ENCODE measurements around the gene NFIC. TPM values are rescaled to one million over a fixed set of nuclear protein-coding genes. Genes with fewer than 3 reads are reported as not detected.

Gene NFIC
- total RNA-seq, 1 donor from 2014 or later = 11.9 TPM

DNA sequence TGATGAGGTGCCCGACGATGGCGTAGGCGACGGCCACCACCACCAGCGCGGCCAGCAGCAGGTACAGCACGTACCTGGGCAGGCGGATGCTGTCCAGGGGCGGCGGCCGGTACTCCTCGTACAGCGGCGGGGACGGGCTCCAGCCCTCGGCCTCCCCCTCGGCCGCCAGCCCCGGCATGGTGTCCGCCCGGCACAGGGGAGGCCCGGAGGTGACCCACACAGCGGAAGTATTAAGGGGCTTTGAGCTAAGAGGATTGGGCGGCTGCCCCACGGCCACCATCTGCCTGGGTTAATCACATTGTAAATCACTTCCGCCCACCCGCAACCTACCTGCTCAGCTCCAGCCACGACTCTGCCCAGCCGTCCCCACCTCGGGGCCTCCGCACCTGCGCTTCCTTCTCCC lies 116.8 kb downstream of the NFIC start, which contains the start of gene SMIM44:
TSS of gene SMIM44 (minus strand) at position 216 of the 403 bp plus-strand sequence. CDS start at position 178, 38 bp downstream.
- DNase-seq (ENCODE audit: low read depth in 2 of 2) = no peak

DNA sequence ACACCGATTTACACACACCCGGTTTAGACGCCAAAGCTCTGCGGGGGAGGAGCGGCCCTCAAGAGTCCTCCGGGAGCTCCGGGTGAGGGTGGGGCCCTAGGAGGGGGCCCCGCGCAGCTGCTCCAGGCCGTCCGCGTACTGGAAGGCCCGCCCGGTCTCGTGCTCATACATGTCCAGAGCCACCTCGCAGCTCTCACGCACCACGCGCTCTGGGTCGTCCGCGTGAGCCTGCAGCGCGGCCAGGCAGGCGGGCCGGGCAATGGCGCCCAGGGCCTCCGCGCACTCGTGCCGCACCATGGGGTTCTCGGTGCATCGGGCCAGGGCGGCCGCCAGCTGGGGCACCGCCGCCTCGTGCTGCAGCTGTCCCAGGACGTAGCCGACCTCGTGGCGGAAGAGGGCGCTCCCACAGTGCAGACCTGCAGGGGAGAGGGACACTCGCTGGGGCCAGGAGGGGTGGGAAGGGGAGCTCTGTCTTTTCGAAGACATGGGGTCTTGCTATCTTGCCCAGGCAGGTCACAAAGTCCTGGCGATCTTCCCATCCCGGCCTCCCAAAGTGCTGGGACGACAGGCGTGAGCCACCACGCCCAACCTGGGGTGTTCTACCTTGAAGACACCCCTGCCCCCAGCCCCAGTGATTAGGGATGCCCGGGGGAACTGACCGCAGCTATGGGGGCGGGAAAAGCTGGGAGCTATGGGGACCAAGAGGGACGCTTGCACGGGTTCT lies 125.2 kb downstream of the NFIC start:
- DNase-seq (ENCODE audit: low read depth in 2 of 2) = no peak

DNA sequence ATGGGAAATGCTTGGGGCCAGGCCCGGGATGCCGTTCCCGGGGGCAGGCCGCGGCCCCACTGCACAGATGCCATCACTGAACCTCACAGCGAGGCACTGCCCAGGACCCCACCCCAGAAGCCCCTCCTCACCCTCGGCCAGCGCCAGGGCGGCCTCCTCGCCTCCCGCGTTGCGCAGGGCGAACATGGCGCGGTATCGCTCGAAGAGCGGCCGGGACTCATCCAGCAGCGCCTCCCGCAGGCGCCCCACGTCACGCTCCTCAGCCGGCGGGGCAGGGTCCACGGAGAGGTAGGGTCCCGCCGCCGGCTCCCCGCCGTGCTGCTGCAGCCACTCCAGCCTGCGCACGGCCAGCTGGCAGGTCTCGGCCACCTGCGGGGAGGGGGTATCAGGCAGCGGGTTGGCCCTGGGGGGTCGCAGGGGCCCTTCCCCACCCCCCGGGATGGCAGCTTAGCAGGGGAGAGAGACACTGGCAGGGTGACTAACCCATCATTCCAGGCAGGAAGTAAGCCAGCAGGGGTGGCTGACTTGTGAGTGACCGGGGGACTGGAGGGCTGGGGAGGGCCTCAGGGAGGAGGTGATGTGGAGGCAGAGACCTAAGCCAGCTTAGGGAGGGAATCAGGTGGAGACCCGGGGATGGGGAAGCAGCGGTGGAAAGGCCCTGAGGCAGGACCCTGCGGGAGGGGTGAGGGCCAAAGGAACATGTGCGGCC lies 125.9 kb downstream of the NFIC start:
- no peak for DNase-seq (ENCODE audit: low read depth in 2 of 2)

DNA sequence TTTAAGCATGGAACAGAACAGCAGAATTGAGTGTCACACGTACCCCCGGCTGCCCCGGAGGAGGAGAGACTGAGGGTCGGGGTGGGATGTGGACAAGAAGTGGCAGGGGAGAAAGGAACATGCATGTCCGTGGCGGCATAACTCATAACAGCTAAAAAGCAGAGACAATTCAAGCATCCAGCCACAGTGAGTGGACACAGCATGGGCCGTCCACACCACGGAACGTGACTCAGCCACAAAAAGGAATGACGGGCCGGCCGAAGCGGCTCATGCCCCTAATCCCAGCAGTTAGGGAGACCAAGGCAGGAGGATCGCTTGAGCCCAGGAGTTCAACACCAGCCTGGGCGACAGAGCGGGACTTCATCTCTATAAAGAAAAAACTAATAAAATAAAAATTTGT lies 126.5 kb downstream of the NFIC start:
- DNase-seq (ENCODE audit: low read depth in 2 of 2) = no peak

DNA sequence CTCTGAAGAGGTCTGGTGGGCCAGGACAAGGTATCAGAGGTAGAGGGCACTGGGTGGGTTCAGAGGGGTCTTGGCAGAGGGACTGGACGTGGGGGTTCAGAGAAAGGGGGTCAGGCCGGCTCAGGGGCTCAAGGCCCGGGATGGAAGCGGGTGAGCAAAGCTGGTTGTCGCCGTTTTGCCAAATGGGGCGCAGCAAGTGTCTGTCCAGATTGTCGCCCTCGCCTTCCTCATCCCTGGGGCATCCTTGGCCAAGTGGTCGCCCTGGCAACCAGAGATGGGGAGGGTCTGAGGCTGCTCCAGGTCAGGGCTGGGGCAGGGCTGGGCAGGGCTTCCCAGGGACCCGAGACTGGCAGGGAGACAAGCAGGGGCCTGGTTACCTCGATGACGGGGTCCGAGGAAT lies 127.3 kb downstream of the NFIC start:
- DNase-seq (ENCODE audit: low read depth in 2 of 2) = no peak

DNA sequence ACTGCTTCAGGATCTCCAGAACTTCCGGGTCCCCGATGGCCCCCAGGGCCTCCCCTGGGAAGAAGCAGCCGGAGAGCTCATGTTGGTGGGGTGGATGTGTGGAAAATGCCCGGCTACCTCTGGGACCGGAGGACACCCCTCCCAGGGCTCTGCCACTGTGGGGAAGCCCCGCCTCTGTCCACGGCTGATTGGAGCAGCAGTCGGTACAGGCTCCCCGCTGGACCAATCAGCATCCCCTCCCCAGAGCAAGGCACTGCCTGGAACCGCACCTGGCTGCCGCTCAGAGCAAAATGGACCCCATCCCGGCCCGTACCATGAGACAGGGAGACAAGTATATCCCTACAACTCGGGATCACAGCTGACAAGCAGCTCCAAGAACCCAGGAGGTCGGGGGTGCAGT lies 127.7 kb downstream of the NFIC start:
- no peak for DNase-seq (ENCODE audit: low read depth in 2 of 2)

DNA sequence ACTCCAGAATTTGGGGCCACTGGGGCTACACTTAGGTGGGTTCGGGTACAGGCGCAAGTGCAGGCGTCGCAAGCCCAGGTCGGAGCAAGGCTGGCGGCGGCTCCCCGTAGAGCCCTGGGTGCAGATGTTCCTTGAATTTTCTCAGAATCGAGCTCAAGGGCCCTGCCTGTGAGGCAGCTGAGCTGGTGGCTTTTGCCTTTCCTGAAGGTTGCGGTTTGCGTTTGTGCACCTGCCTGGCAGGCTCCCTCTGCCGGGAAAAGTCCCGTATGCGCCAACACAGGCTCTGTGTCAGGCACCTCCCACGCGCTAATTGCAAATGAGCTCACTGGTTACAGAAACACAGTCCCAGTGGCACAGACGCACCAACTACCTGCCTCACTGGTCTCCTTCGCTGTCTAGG lies 128.2 kb downstream of the NFIC start:
- no peak for DNase-seq (ENCODE audit: low read depth in 2 of 2)

DNA sequence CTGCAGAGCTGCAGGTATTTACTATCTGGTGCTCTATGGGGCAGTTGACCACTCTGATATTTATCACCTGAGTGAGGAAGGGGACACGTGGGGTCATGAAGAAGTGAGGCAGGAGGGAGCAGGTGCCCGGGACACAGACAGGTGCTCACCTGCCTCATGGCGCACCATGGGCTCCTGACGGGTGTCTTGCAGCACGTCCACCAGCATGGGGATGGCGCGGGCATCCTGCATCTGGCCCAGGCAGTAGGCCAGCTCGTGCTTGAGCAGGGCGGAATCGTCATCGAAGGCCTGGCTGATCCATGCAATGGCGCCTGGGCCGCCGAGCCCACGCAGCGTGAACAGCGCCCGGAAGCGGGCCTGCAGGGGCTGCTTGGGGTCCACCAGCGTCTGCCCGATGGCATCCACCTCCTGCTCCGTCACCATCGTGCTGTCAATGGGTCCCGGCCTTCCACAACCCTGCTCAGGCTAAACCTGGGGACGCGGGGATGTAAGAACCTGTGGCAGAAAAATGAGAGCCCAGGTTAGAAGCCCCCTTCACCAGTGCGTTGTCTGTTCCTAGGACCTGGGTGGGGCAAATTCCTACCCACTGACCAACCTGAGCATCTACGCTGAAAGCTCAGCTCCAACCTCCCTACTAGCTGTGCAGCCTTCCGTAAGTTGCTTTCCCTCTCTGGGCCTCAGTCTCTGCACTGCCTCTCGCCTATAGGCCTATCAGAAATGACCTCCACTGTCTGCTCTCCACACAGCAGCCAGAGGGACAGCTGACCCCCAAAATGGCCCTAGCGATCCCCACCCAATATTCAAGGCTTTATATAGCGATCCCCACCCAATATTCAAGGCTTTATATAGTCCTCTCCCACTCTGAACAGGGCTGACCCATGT lies 130.2 kb downstream of the NFIC start:
- DNase-seq (ENCODE audit: low read depth in 2 of 2) = no peak

DNA sequence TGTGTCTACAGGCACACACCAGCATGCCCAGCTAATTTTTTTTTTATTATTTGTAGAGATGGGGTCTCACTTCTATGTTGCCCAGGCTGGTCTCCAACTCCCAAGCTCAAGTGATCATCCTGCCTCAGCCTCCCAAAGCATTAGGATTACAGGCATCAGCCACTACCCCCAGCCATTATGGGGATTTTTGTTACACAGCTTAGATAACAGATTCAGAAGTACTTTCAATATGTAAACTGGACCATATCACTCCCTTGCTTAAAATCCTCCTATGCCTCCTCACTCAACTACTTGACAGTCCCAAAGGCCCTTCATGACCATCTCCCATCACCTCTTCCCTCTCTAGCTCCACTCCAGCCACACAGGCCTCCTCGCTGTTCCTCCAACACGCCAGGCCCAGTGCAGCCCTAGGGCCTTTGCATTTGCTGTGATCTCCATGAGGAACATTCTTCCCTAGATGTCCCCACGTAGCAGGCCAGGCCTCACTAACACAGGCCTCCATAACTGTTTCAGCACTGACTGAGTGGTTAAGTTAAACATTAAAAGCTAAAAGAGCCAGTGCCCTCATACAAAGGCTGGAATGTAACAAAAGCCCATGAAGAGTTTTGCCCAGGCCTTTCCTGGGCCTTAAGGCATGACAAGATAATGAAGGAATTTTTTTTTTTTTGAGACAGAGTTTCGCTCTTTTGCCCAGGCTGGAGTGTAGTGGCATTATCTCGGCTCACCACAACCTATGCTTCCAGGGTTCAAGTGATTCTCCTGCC lies 131.6 kb downstream of the NFIC start:
- DNase-seq (ENCODE audit: low read depth in 2 of 2) = no peak

DNA sequence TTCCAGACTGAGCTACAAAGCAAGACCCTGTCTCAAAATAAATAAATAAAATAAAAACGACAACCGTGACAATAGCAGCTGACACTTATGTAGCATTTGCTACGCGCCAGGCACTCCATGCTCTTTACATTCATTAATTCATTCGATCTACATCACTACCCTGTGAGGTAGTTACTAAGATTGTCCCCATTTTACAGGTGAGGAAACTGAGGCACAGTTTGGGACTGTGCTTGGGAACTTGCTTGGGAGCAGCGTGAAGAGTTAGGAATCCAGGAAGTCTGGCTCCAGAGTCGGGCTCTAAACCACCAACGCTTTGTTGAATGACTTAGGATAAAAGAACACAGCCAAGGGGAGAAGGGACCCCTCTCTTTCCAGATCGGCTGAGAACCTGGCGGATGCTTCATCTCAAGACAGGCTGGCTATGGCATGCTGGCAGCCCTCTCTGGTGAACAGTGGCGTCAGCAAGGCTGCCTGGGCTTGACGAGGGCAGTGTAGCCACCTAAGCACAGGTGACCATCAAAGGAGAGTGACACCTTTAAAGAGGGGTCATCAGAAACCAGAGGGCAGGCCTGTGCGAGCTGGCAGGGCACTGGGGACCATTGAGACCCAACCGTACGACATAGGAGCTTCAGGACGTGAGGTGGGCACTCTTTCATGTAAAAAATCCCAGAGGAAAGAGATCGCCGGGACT lies 133.5 kb downstream of the NFIC start:
- DNase-seq (ENCODE audit: low read depth in 2 of 2) = no peak

DNA sequence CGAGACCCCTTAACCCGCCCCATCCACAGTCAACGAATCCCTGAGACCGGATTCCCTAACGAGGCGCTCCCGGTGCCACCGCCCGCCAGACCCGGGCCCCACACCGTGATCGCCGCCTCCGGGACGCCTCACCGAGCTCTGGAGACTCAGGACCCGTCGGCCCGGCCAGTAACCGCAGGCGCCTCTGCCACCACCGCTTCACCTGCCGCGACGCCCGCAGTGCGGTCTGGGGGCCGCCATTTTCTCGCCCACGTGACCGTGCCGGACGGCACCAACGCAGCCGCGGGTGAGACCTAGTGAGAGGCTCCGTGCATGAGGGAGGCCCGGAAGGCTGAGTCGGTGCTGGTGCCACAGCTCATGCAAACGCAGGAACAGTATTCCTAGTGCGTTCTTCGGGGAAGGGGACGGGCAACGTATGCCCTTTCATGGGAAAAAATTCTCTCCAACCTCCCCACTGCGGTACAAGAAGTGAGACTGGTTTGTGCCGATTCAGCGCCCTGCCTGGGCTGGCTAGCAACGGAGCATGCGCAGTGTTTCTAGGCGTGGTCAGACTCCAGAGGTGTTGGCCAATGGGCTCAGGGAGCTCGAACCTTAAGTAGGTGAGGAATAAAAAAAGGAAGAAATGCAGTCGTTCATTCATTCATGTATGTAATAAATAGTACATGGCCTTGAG lies 134.2 kb downstream of the NFIC start, which contains the start of gene DOHH:
TSS of gene DOHH (minus strand) at position 246 of the 673 bp plus-strand sequence. CDS start 3,860 bp downstream, outside the sequence.
- peak; percentile 95 to 96 for DNase-seq (ENCODE audit: low read depth in 2 of 2)

DNA sequence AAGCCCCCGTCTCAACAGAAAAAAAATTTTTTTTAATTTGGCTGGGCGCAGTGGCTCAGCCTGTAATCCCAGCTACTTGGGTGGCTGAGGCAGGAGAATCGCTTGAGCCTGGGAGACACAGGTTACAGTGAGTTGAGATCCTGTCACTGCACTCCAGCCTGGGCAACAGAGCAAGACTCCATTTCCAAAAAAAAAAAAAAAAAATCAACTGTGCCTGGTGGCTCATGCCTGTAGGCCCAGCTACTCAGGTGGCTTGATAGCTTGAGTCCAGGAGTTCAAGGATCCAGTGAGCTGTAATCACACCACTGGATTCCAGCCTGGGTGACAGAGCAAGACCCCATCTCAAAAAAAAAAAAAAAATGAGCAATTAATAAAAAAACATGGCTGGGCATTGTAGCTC lies 135.4 kb downstream of the NFIC start:
- DNase-seq (ENCODE audit: low read depth in 2 of 2) = no peak

DNA sequence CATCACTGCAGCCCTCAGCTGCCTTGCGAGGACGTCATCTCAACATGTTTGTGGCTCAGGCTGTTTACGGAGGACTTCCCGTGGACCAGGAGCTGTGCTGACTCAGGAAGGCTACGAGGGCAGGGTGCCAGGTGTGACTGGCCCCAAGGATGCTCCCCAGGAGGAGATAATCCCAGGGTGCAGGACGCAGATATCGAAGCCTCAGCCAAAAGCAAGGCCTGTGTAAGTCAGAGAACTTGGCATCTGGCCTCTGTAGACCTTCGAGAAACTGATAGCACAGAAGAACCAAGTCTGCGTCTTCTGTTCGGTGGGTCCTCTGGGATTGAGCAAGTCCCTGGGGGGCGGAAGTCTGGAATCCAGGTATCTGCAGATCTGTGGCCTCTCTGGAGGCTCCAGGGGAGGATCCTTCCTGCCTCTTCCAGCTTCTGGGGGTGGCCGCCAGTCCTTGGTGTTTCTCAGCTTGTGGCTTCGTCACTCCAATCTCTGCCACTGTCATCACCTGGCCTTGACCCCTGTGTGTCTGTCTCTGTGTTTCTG lies 136.7 kb downstream of the NFIC start:
- no peak for DNase-seq (ENCODE audit: low read depth in 2 of 2)

DNA sequence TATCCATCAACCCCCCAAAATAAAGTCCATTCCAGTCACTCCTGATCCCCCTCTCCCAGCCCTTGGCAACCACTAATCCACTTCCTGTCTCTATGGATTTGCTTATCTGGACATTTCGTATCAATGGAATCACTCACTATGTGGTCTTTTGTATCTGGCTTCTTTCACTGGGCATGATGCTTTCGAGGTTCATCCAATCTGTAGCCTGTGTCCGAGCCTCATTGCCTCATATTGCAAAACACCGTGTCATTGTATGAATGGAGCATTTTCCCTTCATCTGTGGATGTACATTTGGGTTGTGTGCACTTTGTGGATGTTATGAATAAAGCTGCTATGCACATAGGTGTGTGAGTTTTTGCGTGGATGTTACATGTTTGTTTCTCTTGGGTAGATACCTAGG lies 138.4 kb downstream of the NFIC start:
- DNase-seq (ENCODE audit: low read depth in 2 of 2) = no peak

DNA sequence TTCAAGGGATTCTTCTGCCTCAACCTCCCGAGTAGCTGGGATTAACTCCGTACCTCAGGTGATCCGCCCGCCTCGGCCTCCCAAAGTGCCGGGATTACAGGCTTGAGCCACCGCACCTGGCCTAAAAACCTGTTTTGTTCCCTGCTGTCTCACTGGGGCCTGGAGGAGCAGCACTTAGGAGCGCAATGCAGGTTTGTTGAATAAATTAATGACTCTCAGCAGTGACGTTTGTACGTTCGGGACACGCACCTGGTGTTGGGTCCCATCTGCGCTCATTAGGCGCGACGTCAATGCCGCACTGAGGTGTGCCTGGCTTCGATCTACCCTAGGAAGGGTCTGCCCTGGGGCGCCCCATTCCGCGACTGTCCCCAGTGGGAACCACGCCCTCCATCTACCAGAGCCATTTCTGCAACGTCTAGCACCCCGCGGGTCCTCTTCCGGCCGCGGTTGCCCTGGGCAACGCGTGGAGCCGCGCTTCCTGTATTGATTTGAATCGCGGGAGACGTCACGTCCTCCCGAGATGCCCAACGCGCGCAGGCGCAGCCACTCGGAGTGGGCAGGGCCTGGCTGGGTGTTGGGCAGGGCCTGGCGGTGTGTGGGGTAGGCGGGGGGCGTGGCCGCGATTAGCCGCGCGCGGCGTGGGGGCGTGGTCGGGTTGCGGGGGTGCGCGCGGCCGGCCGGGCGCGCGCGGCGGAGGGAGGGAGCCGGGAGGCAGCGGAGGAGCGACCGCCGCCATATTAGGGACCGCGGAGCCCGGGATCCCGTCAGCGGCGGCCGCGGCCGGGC lies 139.4 kb downstream of the NFIC start, which contains the start of gene FZR1:
TSS of gene FZR1 (plus strand) at position 714 of the 786 bp plus-strand sequence. CDS start 16,679 bp downstream, outside the sequence.
- peak; percentile 96 to 98 for DNase-seq (ENCODE audit: low read depth in 2 of 2)

DNA sequence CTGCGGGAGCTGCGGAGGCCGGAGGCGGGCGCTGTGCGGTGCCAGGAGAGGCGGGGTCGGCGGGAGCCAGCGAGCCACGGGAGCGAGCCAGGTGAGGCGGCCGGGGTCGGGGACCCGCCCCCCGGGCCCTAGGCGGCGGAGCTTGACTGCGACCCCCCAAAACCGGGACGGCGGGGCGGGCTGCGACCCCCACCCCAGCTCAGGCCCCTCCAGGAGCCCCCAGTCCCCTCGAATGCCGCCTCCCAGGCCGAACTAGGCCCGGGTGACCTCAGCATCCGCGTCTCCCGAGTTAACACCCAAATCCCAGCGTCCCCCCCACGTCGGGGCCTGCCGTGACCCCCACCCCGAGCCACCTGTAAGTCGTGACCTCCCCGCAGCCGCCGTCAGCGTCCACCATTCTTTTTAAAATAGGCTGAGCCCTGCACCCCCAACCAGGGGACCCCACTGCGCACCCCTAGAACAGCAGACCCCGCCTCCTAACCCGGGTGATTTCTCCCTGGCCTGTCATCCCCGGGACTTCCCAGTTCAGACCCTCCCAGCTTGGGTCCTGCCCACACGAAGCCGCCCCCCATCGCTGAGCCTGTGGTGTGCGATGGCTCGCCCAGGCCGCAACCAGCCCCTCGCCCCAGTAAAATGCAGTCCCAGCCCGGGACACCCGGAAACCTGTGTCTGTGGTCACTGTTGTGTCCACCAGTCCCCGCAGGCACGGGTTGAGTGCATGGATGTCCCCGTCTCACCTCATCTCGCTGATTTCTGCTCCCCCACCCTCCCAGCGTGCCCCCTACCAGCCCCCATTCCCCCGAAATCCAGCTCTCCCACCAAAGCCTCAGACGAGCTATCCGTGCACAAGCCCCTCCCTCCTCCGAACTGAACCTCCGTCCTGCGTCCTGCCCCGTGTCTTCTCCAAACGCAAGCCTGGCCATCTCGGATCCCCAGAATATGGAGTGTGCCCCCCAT lies 140.3 kb downstream of the NFIC start:
- peak in 1 of 2 donors; percentile 35 for DNase-seq (ENCODE audit: low read depth in 2 of 2)

DNA sequence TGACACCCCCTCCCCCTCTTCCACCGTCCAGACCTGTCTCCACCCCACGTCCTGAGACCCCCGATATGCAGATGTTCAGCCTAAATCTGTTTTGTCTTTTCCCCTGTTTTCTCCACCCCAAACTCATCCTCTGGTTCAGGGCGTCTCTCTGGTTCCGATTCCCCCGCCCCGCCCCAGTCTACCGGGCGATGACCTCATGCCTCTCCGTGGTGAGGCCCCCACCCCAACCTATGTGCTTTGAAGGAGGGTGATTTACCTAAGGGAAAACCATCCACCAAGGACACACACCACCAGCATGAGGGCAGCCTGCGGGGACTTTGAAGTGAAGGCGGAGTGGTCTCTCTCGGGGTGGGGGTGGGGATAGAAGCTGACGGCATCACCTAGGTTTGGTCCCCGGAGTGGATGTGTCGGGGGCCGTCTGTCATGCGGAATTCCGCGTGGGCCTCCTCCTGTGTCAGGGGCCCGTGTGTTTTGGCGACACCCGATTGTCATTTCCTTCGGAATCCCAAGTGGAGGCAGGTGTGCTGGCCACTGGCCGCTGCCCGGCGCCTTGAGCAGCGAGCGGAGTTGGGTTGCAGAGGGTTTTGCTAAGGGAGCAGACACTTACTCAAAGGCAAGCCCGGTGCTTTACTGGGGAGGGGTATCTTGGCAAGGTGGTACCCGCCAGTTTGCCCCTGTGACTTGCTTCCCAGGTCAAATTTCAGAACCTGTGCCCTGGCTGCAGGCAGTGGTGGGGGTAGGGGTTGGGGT lies 141.2 kb downstream of the NFIC start:
- DNase-seq (ENCODE audit: low read depth in 2 of 2) = peak in 1 of 2 donors; percentile 25
